ENCODE measurements around the gene DACT2.

The DACT2 gene

GRCh38 chr6:168293636-168294530 lies 25.7 kb downstream of the DACT2 start:
- ChIA-PET POLR2A (no interaction called here), CTCF (no interaction called here)
- TF ChIP-seq TARDBP (IDR thresholded peaks at IDR 0.05) (no peak), ARNT (IDR thresholded peaks at IDR 0.05) (no peak), ELF4 (IDR thresholded peaks at IDR 0.05) (no peak), HDGF (IDR thresholded peaks at IDR 0.05; ENCODE audit: borderline replicate concordance) (no peak), ZNF384 (IDR thresholded peaks at IDR 0.05) (no peak), SUZ12 (IDR thresholded peaks at IDR 0.05) (no peak), FOXK2 (IDR thresholded peaks at IDR 0.05) (no peak), L3MBTL2 (conservative IDR thresholded peaks at IDR 0.05) (no peak), SP1 (IDR thresholded peaks at IDR 0.05) (no peak), CTBP1 (IDR thresholded peaks at IDR 0.05; ENCODE audit: borderline replicate concordance) (no peak), NFRKB (IDR thresholded peaks at IDR 0.05) (no peak), LEF1 (IDR thresholded peaks at IDR 0.05; ENCODE audit: borderline replicate concordance) (no peak), BHLHE40 (IDR thresholded peaks at IDR 0.05; ENCODE audit: borderline replicate concordance) (no peak), FOXM1 (IDR thresholded peaks at IDR 0.05; ENCODE audit: borderline replicate concordance) (no peak)
- TF ChIP-seq, protein P1, sequence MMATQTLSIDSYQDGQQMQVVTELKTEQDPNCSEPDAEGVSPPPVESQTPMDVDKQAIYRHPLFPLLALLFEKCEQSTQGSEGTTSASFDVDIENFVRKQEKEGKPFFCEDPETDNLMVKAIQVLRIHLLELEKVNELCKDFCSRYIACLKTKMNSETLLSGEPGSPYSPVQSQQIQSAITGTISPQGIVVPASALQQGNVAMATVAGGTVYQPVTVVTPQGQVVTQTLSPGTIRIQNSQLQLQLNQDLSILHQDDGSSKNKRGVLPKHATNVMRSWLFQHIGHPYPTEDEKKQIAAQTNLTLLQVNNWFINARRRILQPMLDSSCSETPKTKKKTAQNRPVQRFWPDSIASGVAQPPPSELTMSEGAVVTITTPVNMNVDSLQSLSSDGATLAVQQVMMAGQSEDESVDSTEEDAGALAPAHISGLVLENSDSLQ (IDR thresholded peaks at IDR 0.05) = no peak
- DNase-seq (ENCODE audit: extremely low spot score) = no peak

DNA sequence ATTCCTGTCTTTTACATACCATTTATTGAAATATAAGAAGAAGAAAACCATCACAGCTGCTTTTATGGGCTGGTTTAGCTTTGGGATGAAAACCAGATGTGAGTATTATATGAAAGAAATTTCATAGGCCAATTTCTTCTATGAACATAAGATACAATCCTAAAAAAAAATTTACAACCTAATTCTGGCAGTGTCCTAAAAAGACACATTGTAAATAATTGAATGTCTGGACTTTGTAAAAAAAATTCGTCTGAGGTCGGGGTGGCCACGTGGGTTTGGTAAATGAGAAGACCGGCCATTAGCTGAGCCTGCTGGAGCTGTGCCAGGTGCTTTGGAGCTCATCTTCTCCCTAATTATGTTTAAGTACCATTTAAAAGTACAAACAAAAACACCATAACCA lies 26.8 kb downstream of the DACT2 start:
- TF ChIP-seq SUZ12 (IDR thresholded peaks at IDR 0.05) = no peak
- TF ChIP-seq, protein P1 (IDR thresholded peaks at IDR 0.05) = no peak
- no peak for TF ChIP-seq FOXK2 (IDR thresholded peaks at IDR 0.05)
- no peak for TF ChIP-seq LEF1 (IDR thresholded peaks at IDR 0.05; ENCODE audit: borderline replicate concordance)
- TF ChIP-seq L3MBTL2 (conservative IDR thresholded peaks at IDR 0.05) = no peak
- TF ChIP-seq ZNF384 (IDR thresholded peaks at IDR 0.05) = no peak
- no peak for TF ChIP-seq ELF4 (IDR thresholded peaks at IDR 0.05)
- TF ChIP-seq TARDBP (IDR thresholded peaks at IDR 0.05) = no peak
- TF ChIP-seq FOXA1 (IDR thresholded peaks at IDR 0.05) = no peak
- no peak for TF ChIP-seq ARNT (IDR thresholded peaks at IDR 0.05)
- no peak for TF ChIP-seq NFRKB (IDR thresholded peaks at IDR 0.05)
- TF ChIP-seq HDGF (IDR thresholded peaks at IDR 0.05; ENCODE audit: borderline replicate concordance) = no peak
- TF ChIP-seq SP1 (IDR thresholded peaks at IDR 0.05) = no peak
- no peak for TF ChIP-seq BHLHE40 (IDR thresholded peaks at IDR 0.05; ENCODE audit: borderline replicate concordance)
- TF ChIP-seq FOXM1 (IDR thresholded peaks at IDR 0.05; ENCODE audit: borderline replicate concordance) = no peak
- no peak for TF ChIP-seq CTBP1 (IDR thresholded peaks at IDR 0.05; ENCODE audit: borderline replicate concordance)
- ChIA-PET CTCF (no interaction called here), POLR2A (no interaction called here)
- no peak for DNase-seq (ENCODE audit: extremely low spot score)

GRCh38 chr6:168291450-168291849 lies 28.1 kb downstream of the DACT2 start:
- ChIA-PET POLR2A (no interaction called here), CTCF (interaction anchor here (0.7 kb wide), 1 partner anchor 10 kb away, joined by 3 read pairs; no protein-coding TSS in a partner anchor)
- DNase-seq (ENCODE audit: extremely low spot score) = no peak
- TF ChIP-seq FOXM1 (IDR thresholded peaks at IDR 0.05; ENCODE audit: borderline replicate concordance) = no peak
- TF ChIP-seq FOXA1 (IDR thresholded peaks at IDR 0.05) = no peak
- no peak for TF ChIP-seq TARDBP (IDR thresholded peaks at IDR 0.05)
- TF ChIP-seq CTBP1 (IDR thresholded peaks at IDR 0.05; ENCODE audit: borderline replicate concordance) = no peak
- no peak for TF ChIP-seq L3MBTL2 (conservative IDR thresholded peaks at IDR 0.05)
- TF ChIP-seq SP1 (IDR thresholded peaks at IDR 0.05) = no peak
- TF ChIP-seq, protein P1 (IDR thresholded peaks at IDR 0.05) = no peak
- no peak for TF ChIP-seq SUZ12 (IDR thresholded peaks at IDR 0.05)
- no peak for TF ChIP-seq ELF4 (IDR thresholded peaks at IDR 0.05)
- no peak for TF ChIP-seq NFRKB (IDR thresholded peaks at IDR 0.05)
- no peak for TF ChIP-seq ARNT (IDR thresholded peaks at IDR 0.05)
- no peak for TF ChIP-seq LEF1 (IDR thresholded peaks at IDR 0.05; ENCODE audit: borderline replicate concordance)
- TF ChIP-seq ZNF384 (IDR thresholded peaks at IDR 0.05) = no peak
- no peak for TF ChIP-seq HDGF (IDR thresholded peaks at IDR 0.05; ENCODE audit: borderline replicate concordance)
- no peak for TF ChIP-seq FOXK2 (IDR thresholded peaks at IDR 0.05)
- no peak for TF ChIP-seq BHLHE40 (IDR thresholded peaks at IDR 0.05; ENCODE audit: borderline replicate concordance)

DNA sequence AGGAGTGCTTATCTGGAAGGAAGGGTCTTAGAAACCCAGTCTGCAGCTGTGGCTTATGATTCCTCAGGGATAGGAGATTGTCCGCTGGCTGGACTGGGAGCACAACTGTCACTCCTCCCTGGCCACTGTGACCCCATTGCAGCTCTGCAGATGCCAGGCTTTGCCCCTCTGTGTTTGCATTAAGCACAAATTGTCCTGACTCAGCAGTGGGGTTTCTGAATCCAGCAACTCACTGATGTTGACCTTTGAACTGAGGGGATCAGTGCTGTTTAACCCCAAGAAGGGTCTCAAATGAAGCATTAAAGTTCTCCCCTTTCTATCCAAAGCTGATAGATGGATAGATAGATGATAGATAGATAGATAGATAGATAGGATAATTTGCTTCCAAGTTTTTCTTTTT lies 29.5 kb downstream of the DACT2 start:
- DNase-seq (ENCODE audit: extremely low spot score) = no peak
- POLR2A ChIA-PET = no interaction called here
- CTCF ChIA-PET = no interaction called here
- TF ChIP-seq CTBP1 (IDR thresholded peaks at IDR 0.05; ENCODE audit: borderline replicate concordance) (no peak), LEF1 (IDR thresholded peaks at IDR 0.05; ENCODE audit: borderline replicate concordance) (no peak)

DNA sequence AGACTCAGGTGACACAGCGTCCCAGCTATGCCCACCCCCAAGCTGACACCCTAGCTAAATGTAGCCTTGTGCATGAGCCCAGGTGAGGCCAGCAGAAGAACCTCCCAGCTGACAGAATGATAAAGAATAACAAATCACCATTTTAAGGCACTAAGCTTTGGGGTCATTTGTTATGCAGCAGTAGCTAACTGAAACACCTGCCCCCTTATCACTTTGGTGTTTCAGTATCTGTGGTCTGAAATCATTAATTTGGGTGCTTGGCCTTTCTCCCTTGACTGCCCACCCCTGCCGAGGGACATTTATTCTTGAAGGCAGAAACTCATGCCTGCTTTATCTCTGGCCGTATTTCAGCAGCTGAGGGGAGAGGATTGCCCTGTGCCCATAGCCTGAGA lies 30.0 kb downstream of the DACT2 start:
- ChIA-PET POLR2A (no interaction called here), CTCF (no interaction called here)
- TF ChIP-seq SUZ12 (IDR thresholded peaks at IDR 0.05) = no peak
- TF ChIP-seq ELF4 (IDR thresholded peaks at IDR 0.05) = no peak
- no peak for TF ChIP-seq ZNF384 (IDR thresholded peaks at IDR 0.05)
- TF ChIP-seq NFRKB (IDR thresholded peaks at IDR 0.05) = no peak
- no peak for TF ChIP-seq BHLHE40 (IDR thresholded peaks at IDR 0.05; ENCODE audit: borderline replicate concordance)
- TF ChIP-seq L3MBTL2 (conservative IDR thresholded peaks at IDR 0.05) = no peak
- TF ChIP-seq TARDBP (IDR thresholded peaks at IDR 0.05) = no peak
- no peak for TF ChIP-seq FOXK2 (IDR thresholded peaks at IDR 0.05)
- TF ChIP-seq ARNT (IDR thresholded peaks at IDR 0.05) = no peak
- TF ChIP-seq FOXA1 (IDR thresholded peaks at IDR 0.05) = no peak
- TF ChIP-seq HDGF (IDR thresholded peaks at IDR 0.05; ENCODE audit: borderline replicate concordance) = no peak
- no peak for DNase-seq (ENCODE audit: extremely low spot score)
